ENCODE measurements around the gene NCAN.

The NCAN gene

GRCh38 chr19:19285686-19286085, 73.9 kb downstream of the NCAN start:
- DNase-seq (ENCODE audit: low read depth): no peak

GRCh38 chr19:19292607-19293006, 80.8 kb downstream of the NCAN start:
- DNase-seq (ENCODE audit: low read depth): no peak

- peak; percentile 23 for DNase-seq (ENCODE audit: low read depth)
Measured at GRCh38 chr19:19294914-19295313, 83.2 kb downstream of the NCAN start.

GRCh38 chr19:19296953-19297689, 85.4 kb downstream of the NCAN start:
- no peak for DNase-seq (ENCODE audit: low read depth)

GRCh38 chr19:19297759-19298158, 86.0 kb downstream of the NCAN start:
- no peak for DNase-seq (ENCODE audit: low read depth)

- DNase-seq (ENCODE audit: low read depth): no peak
Measured at GRCh38 chr19:19300613-19301012, 88.9 kb downstream of the NCAN start.
